Pancreas (tissue), 10 donors: ENCODE measurements around the gene CRACR2B. TPM values are rescaled to one million over a fixed set of nuclear protein-coding genes. Genes with fewer than 3 reads are reported as not detected.

Experiments
- ATAC-seq, 4 donors: fragments of 200-7000 bp; cut with Tn5 transposase; one replicate each; pipeline versions ENCODE4 v1.8.0 to v1.9.1; 2020; ENCODE audit warnings: mild to moderate bottlenecking in 4 of 4, moderate library complexity in 4 of 4
- DNase-seq, 6 donors: peaks; one replicate each; pipeline ENCODE4 v3.0.0-alpha.2; 2020
- FAIRE-seq: peaks from 2 replicates; lab custom pipeline; 2012; peaks lifted over from hg19 to GRCh38; lab: Jason Lieb, UNC
- H3K27ac ChIP-seq, 4 donors: fragments of 200-600 bp; sonication (generic); 1 replicate in 3 of 4; 2 replicates in 1 of 4; pipeline versions ENCODE4 v1.5.0 to v1.8.0; 2020
- H3K27me3 ChIP-seq, 4 donors: fragments of 200-600 bp; one replicate each; pipeline ENCODE4 v1.8.0; 2021
- H3K36me3 ChIP-seq, 3 donors: fragments of 200-600 bp; sonication (generic) in 1 of 3; one replicate each; pipeline versions ENCODE4 v1.5.0 to v1.8.0; 2020 to 2021
- H3K4me1 ChIP-seq, 3 donors: fragments of 200-600 bp; one replicate each; pipeline ENCODE4 v1.8.0; 2021
- H3K4me3 ChIP-seq, 4 donors: fragments of 200-600 bp; sonication (generic) in 2 of 4; one replicate each; pipeline versions ENCODE4 v1.5.0 to v1.8.0; 2020 to 2021
- H3K9me3 ChIP-seq, 4 donors: fragments of 200-600 bp; one replicate each; pipeline ENCODE4 v1.8.0; 2021
- WGBS, 2 donors: extraction: QIAGEN DNeasy Blood & Tissue Kit; methylation state at CpG; one replicate each; pipeline ENCODE4 v1.1.7; 2013; 5-methylcytosine and 5-hydroxymethylcytosine counted together
- intact Hi-C, 3 donors: fragments of 100-400 bp; cut with DNase I; formaldehyde crosslinking; loops; one replicate each; pipeline versions ENCODE4 v1.11.1 to v1.14.2; 2022
- polyA plus RNA-seq, 2 donors: library from polyadenylated mRNA; stranded (reverse); fragments of 200-250 nt; gene quantifications; one replicate each; pipeline ENCODE4 v1.2.3, GENCODE V29; 2013
- total RNA-seq, 6 donors: library from RNA; stranded (reverse); fragmentation: NEBNext Ultra II Directional in 4 of 6; extraction: Animal tissue kit (Norgen Biotek cat#: 25700) in 4 of 6; gene quantifications; one replicate each; pipeline versions ENCODE4 v1.2.1 to v1.2.4, GENCODE V29; 2021 to 2023
- TF ChIP-seq, protein P1 (sequence below), 4 donors: fragments of 200-600 bp; sonication (generic) in 3 of 4; IDR thresholded peaks; one replicate each; pipeline versions ENCODE4 v1.5.0 to v1.8.0; 2021; ENCODE audit warnings: antibody characterized with exemption in 4 of 4
- donor health status: healthy with polysubstance abuse.
- donor health status: DM: no; HTN: no; CAD: no; lungs with moderate emphysema.
- donor health status: DM: no; HTN: no; CAD: no.
- donor health status: control.
- donor health status: control.
- donor health status: Bipolar disorder and iron deficiency.
- donor health status: DM: yes; HTN: yes; CAD: no.
- donor health status: DM: no; HTN: no; CAD: no.
- donor health status: DM: no; HTN: no; CAD: no.
- donor health status: DM: yes; HTN: yes; CAD: no.

Gene CRACR2B
- total and polyA plus RNA-seq, 8 donors, result 60.6 to 378 (median 125) TPM

DNA sequence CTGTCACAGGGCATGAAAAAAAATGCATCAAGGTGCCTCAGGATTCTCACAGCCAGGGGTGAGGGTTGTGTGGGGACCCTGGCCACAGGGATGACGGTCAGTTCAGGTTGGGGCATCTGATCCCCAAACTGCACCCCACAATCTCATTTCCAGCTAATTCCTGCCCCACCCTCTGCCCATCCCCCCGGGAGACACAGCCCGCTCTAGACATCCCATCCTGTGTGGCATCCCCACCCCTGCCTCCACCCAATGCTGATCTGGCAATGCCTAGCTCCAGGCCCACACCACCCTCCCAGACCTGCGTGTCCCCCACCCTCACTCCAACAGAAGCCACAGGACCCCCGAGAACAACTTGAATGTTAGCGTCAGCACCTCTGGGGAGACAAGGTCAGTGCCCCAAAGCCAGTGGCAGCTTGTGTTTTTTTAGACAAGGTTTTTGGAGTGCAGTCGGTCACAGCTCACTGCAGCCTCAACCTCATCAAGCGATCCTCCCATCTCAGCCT is 40.2 kb downstream of the CRACR2B start:
- Histone ChIP-seq H3K27ac (peak overlapping the region in 1 of 4 donors; percentile 17), H3K36me3 (peaks cover 0 to 5% (median 0%) of the 10 kb centered on the region in 3 donors), H3K27me3 (no peaks in the 10 kb centered on the region), H3K9me3 (no peaks in the 10 kb centered on the region), H3K4me1 (no peaks in the 10 kb centered on the region), H3K4me3 (no peak overlapping the region)
- intact Hi-C loops, result no loop called here
- ATAC-seq (no peak), DNase-seq (no peak), FAIRE-seq (no peak)
- WGBS, 2 donors, result 63 to 75% methylated on average over 8 of the region's 8 CpGs
- TF ChIP-seq, protein P1, sequence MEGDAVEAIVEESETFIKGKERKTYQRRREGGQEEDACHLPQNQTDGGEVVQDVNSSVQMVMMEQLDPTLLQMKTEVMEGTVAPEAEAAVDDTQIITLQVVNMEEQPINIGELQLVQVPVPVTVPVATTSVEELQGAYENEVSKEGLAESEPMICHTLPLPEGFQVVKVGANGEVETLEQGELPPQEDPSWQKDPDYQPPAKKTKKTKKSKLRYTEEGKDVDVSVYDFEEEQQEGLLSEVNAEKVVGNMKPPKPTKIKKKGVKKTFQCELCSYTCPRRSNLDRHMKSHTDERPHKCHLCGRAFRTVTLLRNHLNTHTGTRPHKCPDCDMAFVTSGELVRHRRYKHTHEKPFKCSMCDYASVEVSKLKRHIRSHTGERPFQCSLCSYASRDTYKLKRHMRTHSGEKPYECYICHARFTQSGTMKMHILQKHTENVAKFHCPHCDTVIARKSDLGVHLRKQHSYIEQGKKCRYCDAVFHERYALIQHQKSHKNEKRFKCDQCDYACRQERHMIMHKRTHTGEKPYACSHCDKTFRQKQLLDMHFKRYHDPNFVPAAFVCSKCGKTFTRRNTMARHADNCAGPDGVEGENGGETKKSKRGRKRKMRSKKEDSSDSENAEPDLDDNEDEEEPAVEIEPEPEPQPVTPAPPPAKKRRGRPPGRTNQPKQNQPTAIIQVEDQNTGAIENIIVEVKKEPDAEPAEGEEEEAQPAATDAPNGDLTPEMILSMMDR (IDR thresholded peaks at IDR 0.05), result no peak

DNA sequence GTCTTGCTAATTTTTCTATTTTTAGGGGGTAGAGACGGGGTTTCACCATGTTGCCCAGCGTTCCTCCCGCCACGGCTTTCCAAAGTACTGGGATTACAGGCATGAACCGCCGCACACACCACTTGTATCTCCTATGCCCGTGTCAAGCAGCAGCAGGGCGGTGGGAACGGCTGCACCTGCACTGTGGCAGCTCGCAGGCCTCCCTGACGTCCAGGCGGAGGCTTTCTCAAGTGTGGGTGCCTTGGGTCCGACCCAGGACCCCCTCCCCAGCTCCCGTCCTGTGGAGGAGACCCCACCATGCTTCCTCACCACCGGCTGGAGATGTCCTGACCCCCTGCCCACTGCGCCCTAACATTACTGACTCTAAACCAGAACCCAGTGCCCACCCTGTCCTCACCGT is 40.7 kb downstream of the CRACR2B start:
- Histone ChIP-seq H3K4me3 (no peak overlapping the region), H3K27me3 (no peaks in the 10 kb centered on the region), H3K9me3 (no peaks in the 10 kb centered on the region), H3K36me3 (peaks cover 0 to 5% (median 0%) of the 10 kb centered on the region in 3 donors), H3K27ac (peak overlapping the region in 1 of 4 donors; percentile 17), H3K4me1 (no peaks in the 10 kb centered on the region)
- peak; percentile 54 to 90 (median 74) for DNase-seq
- no peak for FAIRE-seq
- 51% methylated on average over 17 of the region's 17 CpGs for WGBS, 2 donors
- TF ChIP-seq, protein P1 (IDR thresholded peaks at IDR 0.05), result no peak
- peak; percentile 52 to 76 (median 68) for ATAC-seq
- intact Hi-C loops, result no loop called here

DNA sequence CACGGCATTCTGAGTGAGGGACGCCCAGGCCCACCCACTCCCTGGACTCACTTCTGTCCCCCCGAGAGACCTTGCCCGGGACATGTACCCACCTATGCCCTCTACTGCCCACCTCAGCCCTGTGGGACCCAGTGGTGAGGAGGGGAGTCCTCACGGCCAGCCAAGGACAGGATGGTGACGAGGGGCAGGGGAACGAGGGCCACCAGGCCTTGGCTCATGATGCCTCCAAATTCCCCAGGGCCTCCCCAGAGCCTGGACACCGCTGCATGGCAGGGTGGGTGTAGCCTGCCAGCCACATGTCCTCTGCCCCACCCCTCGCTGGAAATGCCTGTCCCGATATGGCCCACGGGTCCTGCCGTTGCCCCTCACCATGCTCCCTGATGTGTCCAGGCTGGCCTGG is 41.1 kb downstream of the CRACR2B start:
- TF ChIP-seq, protein P1 (IDR thresholded peaks at IDR 0.05), result no peak
- ATAC-seq, result peak in 2 of 4 donors; percentile 2
- Histone ChIP-seq H3K4me1 (no peaks in the 10 kb centered on the region), H3K27me3 (no peaks in the 10 kb centered on the region), H3K36me3 (peaks cover 0 to 5% (median 0%) of the 10 kb centered on the region in 3 donors), H3K4me3 (no peak overlapping the region), H3K9me3 (no peaks in the 10 kb centered on the region), H3K27ac (peak overlapping the region in 1 of 4 donors; percentile 17)
- DNase-seq, result no peak
- 78 to 82% methylated on average over 12 of the region's 12 CpGs for WGBS, 2 donors
- no peak for FAIRE-seq
- intact Hi-C loops, result no loop called here

DNA sequence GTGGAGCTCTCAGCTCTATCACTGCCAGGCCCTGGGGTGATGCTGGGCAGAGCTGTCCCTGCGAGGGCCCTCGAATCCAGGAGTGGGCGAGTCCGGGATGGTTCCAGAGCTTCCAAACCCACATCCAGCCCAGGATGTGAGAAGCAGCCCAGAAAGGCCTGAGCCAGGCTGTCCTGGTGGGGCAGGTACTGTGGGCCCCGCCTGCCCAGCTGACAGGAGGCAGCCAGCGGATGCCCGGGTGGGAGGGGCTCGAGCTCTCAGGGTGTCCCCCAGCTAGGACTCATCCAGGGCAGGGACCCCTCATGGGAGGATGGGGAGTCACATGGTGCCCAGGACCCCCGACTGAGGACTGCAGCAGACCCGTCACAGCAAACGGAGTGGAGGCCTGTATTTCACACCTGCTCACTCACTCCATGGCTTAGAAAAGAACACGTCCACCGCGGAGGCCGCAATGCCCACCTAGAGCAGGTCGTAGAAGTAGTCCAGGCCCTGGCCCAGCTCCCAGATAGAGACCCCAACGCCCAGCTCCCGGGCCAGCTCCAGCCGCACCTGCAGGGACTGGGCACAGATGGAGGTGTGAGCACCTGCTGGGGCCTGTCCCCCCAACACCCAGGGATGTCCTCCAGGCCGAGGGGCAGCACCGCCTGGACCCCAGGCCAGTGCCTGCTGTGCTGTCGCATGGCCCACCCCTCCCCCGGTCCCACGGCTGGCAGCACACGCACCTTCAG is 41.8 kb downstream of the CRACR2B start:
- WGBS, 2 donors, result 90 to 91% methylated on average over 17 to 25 of the region's 25 CpGs

More for the DNA sequence above, 41.8 kb downstream of the CRACR2B start:
- H3K4me3 ChIP-seq, result no peak overlapping the region
- DNase-seq, result no peak
- H3K4me1 ChIP-seq, result no peaks in the 10 kb centered on the region
- no peak overlapping the region for H3K27ac ChIP-seq
- no peaks in the 10 kb centered on the region for H3K27me3 ChIP-seq
- FAIRE-seq, result no peak
- no peak for ATAC-seq
- no peaks in the 10 kb centered on the region for H3K9me3 ChIP-seq
- intact Hi-C loops, result no loop called here
- TF ChIP-seq, protein P1 (IDR thresholded peaks at IDR 0.05), result no peak
- H3K36me3 ChIP-seq, result peaks cover 0 to 5% (median 0%) of the 10 kb centered on the region in 3 donors
